Measurements from ENCODE around the gene ARFGEF3. TPM values are rescaled to one million over a fixed set of nuclear protein-coding genes. Genes with fewer than 3 reads are reported as not detected.

The ARFGEF3 gene
- total RNA-seq, 2 experiments from 2014 or later: 0.50 to 0.55 TPM

DNA sequence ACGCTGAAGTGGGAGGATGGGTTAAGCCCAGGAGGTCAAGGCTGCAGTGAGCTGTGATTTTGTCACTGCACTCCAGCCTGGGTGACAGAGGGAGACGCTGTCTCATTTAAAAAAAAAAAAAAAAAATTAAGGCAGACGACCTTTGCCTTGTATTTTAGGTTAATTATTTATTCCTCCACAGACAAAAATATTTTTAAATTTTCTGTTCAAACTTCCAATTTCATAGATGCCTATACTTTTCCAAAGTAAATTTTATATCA is 209.6 kb downstream of the ARFGEF3 start:
- peaks cover 8% of the 10 kb centered on the region for H3K4me1 Mint-ChIP-seq
- no peaks in the 10 kb centered on the region for H3K36me3 Mint-ChIP-seq (ENCODE audit: low read depth)
- no peak overlapping the region for H3K4me3 Mint-ChIP-seq
- no peak for DNase-seq
- peaks cover 21% of the 10 kb centered on the region for H3K27me3 Mint-ChIP-seq
- ChIA-PET POLR2A (no interaction called here), CTCF (interaction anchor here (1.4 kb wide), 1 partner anchor 138 kb away, joined by 3 read pairs; no protein-coding TSS in a partner anchor)
- H3K9me3 Mint-ChIP-seq: peaks cover 2% of the 10 kb centered on the region
- H3K27ac Mint-ChIP-seq: no peak overlapping the region

GRCh38 chr6:138371720-138372119 is 210.0 kb downstream of the ARFGEF3 start:
- POLR2A ChIA-PET: no interaction called here
- Mint-ChIP-seq H3K4me3 (no peak overlapping the region), H3K9me3 (peaks cover 2% of the 10 kb centered on the region), H3K4me1 (peaks cover 8% of the 10 kb centered on the region), H3K27ac (no peak overlapping the region), H3K27me3 (peaks cover 20% of the 10 kb centered on the region), H3K36me3 (ENCODE audit: low read depth) (no peaks in the 10 kb centered on the region)
- no peak for DNase-seq
- CTCF ChIA-PET: interaction anchor here (1.4 kb wide), 1 partner anchor 137 kb away, joined by 3 read pairs; no protein-coding TSS in a partner anchor

DNA sequence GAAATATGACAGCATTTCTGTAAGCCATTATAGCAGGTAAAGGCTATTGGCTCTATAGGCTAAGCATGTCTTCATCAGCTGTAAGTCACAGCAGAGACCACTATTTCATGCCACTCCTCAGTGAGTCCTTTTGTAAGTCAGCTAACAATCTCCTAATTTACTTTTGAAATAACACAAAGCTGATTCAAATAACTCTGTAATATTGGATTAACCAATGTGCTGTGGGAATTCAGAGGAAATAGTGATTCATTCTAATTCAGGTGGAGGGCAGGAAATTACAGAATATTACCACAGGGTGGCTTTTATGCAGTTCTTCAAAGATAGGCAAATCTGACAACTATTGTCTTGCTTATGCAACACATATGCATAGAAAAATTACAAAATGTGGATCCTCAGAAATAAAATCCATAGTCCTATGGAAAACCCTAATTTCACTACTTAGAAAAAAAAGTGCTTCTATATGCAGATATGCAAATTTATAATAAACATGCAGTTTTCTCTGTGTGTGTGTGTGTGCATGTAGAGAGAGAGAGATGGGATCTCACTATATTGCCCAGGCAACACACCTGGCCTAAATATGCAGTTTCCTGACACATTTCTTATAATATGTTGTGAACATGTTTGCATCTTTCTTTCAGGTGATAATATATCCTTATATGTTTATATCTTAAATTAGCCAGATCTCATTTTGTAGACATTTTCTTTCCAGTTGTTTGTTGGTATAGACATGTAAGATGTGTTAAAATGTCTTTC is 211.1 kb downstream of the ARFGEF3 start:
- ChIA-PET CTCF (interaction anchor here (1.4 kb wide), 1 partner anchor 136 kb away, joined by 3 read pairs; no protein-coding TSS in a partner anchor), POLR2A (no interaction called here)
- no peaks in the 10 kb centered on the region for H3K36me3 Mint-ChIP-seq (ENCODE audit: low read depth)
- H3K4me1 Mint-ChIP-seq: peaks cover 8% of the 10 kb centered on the region
- H3K27me3 Mint-ChIP-seq: peaks cover 15% of the 10 kb centered on the region
- DNase-seq: no peak
- H3K27ac Mint-ChIP-seq: no peak overlapping the region
- H3K9me3 Mint-ChIP-seq: no peaks in the 10 kb centered on the region
- no peak overlapping the region for H3K4me3 Mint-ChIP-seq

GRCh38 chr6:138374230-138374629 is 212.5 kb downstream of the ARFGEF3 start:
- Mint-ChIP-seq H3K27ac (no peak overlapping the region), H3K4me3 (no peak overlapping the region), H3K4me1 (peaks cover 8% of the 10 kb centered on the region), H3K9me3 (no peaks in the 10 kb centered on the region), H3K27me3 (peaks cover 14% of the 10 kb centered on the region), H3K36me3 (ENCODE audit: low read depth) (no peaks in the 10 kb centered on the region)
- no peak for DNase-seq
- CTCF ChIA-PET: no interaction called here
- POLR2A ChIA-PET: no interaction called here

GRCh38 chr6:138374815-138375214 is 213.1 kb downstream of the ARFGEF3 start:
- ChIA-PET CTCF (no interaction called here), POLR2A (no interaction called here)
- DNase-seq: no peak
- Mint-ChIP-seq H3K27me3 (peaks cover 14% of the 10 kb centered on the region), H3K4me1 (peaks cover 8% of the 10 kb centered on the region), H3K36me3 (ENCODE audit: low read depth) (no peaks in the 10 kb centered on the region), H3K9me3 (no peaks in the 10 kb centered on the region), H3K4me3 (no peak overlapping the region), H3K27ac (no peak overlapping the region)

- CTCF ChIA-PET: no interaction called here
These were observed 215.3 kb downstream of the ARFGEF3 start for GRCh38 chr6:138377042-138377441.

GRCh38 chr6:138377844-138378243 is 216.1 kb downstream of the ARFGEF3 start, which contains the start of gene SMIM28:
Gene SMIM28 (plus strand): TSS chr6:138377905. CDS start chr6:138378073, 168 bp downstream.
- no peaks in the 10 kb centered on the region for H3K9me3 Mint-ChIP-seq

More at GRCh38 chr6:138377042-138377441, 215.3 kb downstream of the ARFGEF3 start:
- peaks cover 7% of the 10 kb centered on the region for H3K4me1 Mint-ChIP-seq
- no peak overlapping the region for H3K4me3 Mint-ChIP-seq
- no peaks in the 10 kb centered on the region for H3K36me3 Mint-ChIP-seq (ENCODE audit: low read depth)
- no peak overlapping the region for H3K27ac Mint-ChIP-seq
- POLR2A ChIA-PET: no interaction called here
- no peaks in the 10 kb centered on the region for H3K9me3 Mint-ChIP-seq
- DNase-seq: no peak
- peaks cover 12% of the 10 kb centered on the region for H3K27me3 Mint-ChIP-seq

GRCh38 chr6:138378463-138378862 is 216.7 kb downstream of the ARFGEF3 start:
- H3K4me1 Mint-ChIP-seq: peaks cover 2% of the 10 kb centered on the region
- no peaks in the 10 kb centered on the region for H3K9me3 Mint-ChIP-seq
- no peak overlapping the region for H3K27ac Mint-ChIP-seq
- no peak overlapping the region for H3K4me3 Mint-ChIP-seq
- H3K36me3 Mint-ChIP-seq (ENCODE audit: low read depth): no peaks in the 10 kb centered on the region
- ChIA-PET POLR2A (no interaction called here), CTCF (no interaction called here)
- peaks cover 12% of the 10 kb centered on the region for H3K27me3 Mint-ChIP-seq
- no peak for DNase-seq

More at GRCh38 chr6:138377844-138378243, 216.1 kb downstream of the ARFGEF3 start, which contains the start of gene SMIM28:
- POLR2A ChIA-PET: no interaction called here
- Mint-ChIP-seq H3K27ac (no peak within 1 kb of the TSS), H3K4me3 (no peak within 1 kb of the TSS), H3K27me3 (peaks cover 12% of the 10 kb centered on the region), H3K4me1 (peaks cover 4% of the 10 kb centered on the region), H3K36me3 (ENCODE audit: low read depth) (no peaks in the 10 kb centered on the region)
- no peak for DNase-seq
- CTCF ChIA-PET: no interaction called here

DNA sequence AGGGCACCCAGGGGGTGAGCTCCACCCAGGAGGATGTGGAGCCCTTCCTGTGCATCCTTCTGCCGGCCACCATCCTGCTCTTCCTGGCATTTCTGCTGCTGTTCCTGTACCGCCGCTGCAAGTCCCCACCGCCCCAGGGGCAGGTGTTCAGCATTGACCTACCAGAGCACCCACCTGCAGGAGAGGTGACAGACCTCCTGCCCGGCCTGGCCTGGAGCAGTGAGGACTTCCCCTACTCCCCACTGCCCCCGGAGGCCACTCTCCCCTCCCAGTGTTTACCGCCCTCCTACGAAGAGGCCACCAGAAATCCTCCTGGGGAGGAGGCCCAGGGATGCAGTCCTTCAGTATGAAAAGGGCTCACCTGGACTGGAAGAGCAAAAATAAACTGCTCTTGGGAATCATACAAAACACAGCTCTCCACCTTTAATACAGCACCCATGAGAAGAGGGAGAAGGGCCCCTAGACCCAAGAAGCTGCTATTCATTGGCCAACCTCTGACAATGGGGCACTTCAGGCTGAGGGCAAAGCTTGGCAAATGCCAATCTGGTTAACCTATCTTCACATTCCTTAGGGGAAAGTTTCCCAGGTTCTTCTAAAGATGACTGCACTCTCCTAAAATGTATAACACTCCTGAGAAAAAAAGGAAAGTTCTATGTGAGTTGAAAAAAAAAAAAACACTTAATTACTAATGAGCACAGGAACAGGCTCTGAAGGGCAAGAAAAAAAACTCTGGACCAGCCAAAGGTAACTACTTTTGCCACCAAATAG is 220.9 kb downstream of the ARFGEF3 start:
- Mint-ChIP-seq H3K9me3 (no peaks in the 10 kb centered on the region), H3K4me1 (no peaks in the 10 kb centered on the region), H3K27me3 (peaks cover 6% of the 10 kb centered on the region), H3K4me3 (no peak overlapping the region), H3K36me3 (ENCODE audit: low read depth) (no peaks in the 10 kb centered on the region), H3K27ac (no peak overlapping the region)
- ChIA-PET CTCF (interaction anchor here (0.7 kb wide), 1 partner anchor 223 kb away, joined by 3 read pairs; no protein-coding TSS in a partner anchor), POLR2A (interaction anchor here (1.6 kb wide), 1 partner anchor 22 kb away, joined by 3 read pairs; the partner anchor contains the start of gene HEBP2)
- no peak for DNase-seq

DNA sequence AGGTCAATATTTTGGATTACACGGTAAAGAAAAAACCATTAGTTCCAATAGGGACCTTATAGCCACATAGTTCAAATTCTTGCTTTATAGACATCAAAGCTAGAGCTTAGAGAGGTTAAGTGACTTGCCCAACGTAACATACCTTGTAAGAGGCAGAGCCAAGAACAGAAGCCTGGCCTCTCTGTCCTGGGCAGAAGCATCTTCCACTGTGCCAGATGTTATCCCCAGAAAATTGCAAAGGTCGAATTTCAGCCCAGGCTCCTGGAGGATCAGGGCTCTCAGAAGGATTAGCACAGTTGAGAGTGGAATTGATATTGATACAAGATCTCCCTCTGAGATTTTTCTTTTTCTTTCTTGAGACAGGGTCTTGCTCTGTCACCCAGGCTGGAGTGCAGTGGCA is 222.0 kb downstream of the ARFGEF3 start:
- no peaks in the 10 kb centered on the region for H3K36me3 Mint-ChIP-seq (ENCODE audit: low read depth)
- H3K27me3 Mint-ChIP-seq: peaks cover 7% of the 10 kb centered on the region
- H3K4me1 Mint-ChIP-seq: no peaks in the 10 kb centered on the region
- no peaks in the 10 kb centered on the region for H3K9me3 Mint-ChIP-seq
- H3K4me3 Mint-ChIP-seq: no peak overlapping the region
- no peak for DNase-seq
- POLR2A ChIA-PET: interaction anchor here (1.6 kb wide), 1 partner anchor 20 kb away, joined by 3 read pairs; the partner anchor contains the start of gene HEBP2
- CTCF ChIA-PET: interaction anchor here (0.6 kb wide), 1 partner anchor 1247 kb away, joined by 3 read pairs; no protein-coding TSS in a partner anchor
- no peak overlapping the region for H3K27ac Mint-ChIP-seq

- CTCF ChIA-PET: no interaction called here
- Mint-ChIP-seq H3K36me3 (ENCODE audit: low read depth) (no peaks in the 10 kb centered on the region), H3K27ac (no peak overlapping the region), H3K4me1 (no peaks in the 10 kb centered on the region), H3K4me3 (no peak overlapping the region), H3K9me3 (no peaks in the 10 kb centered on the region), H3K27me3 (peaks cover 22% of the 10 kb centered on the region)
- POLR2A ChIA-PET: no interaction called here
- no peak for DNase-seq
These were observed 225.2 kb downstream of the ARFGEF3 start for GRCh38 chr6:138386897-138387296.

GRCh38 chr6:138387577-138388368 is 226.0 kb downstream of the ARFGEF3 start:
- ChIA-PET POLR2A (no interaction called here), CTCF (no interaction called here)
- no peaks in the 10 kb centered on the region for H3K9me3 Mint-ChIP-seq
- no peak overlapping the region for H3K27ac Mint-ChIP-seq
- H3K36me3 Mint-ChIP-seq (ENCODE audit: low read depth): no peaks in the 10 kb centered on the region
- no peak for DNase-seq
- peaks cover 22% of the 10 kb centered on the region for H3K27me3 Mint-ChIP-seq
- H3K4me3 Mint-ChIP-seq: no peak overlapping the region
- H3K4me1 Mint-ChIP-seq: no peaks in the 10 kb centered on the region

GRCh38 chr6:138389551-138389950 is 227.8 kb downstream of the ARFGEF3 start:
- POLR2A ChIA-PET: no interaction called here
- Mint-ChIP-seq H3K4me3 (no peak overlapping the region), H3K9me3 (no peaks in the 10 kb centered on the region), H3K27me3 (peaks cover 22% of the 10 kb centered on the region), H3K4me1 (peaks cover 5% of the 10 kb centered on the region), H3K27ac (no peak overlapping the region), H3K36me3 (ENCODE audit: low read depth) (no peaks in the 10 kb centered on the region)
- CTCF ChIA-PET: interaction anchor here (0.6 kb wide), 1 partner anchor 40 kb away, joined by 3 read pairs; no protein-coding TSS in a partner anchor
- no peak for DNase-seq

Measured in activated CD4-positive, alpha-beta memory T cell treated with anti-CD3 and anti-CD28 coated beads, Interleukin-2, amount 10 ng/mL, durations not matched to agents 7 days and 5 days (primary cell).